ENCODE measurements around the gene ABCB6.

ABCB6 gene

DNA sequence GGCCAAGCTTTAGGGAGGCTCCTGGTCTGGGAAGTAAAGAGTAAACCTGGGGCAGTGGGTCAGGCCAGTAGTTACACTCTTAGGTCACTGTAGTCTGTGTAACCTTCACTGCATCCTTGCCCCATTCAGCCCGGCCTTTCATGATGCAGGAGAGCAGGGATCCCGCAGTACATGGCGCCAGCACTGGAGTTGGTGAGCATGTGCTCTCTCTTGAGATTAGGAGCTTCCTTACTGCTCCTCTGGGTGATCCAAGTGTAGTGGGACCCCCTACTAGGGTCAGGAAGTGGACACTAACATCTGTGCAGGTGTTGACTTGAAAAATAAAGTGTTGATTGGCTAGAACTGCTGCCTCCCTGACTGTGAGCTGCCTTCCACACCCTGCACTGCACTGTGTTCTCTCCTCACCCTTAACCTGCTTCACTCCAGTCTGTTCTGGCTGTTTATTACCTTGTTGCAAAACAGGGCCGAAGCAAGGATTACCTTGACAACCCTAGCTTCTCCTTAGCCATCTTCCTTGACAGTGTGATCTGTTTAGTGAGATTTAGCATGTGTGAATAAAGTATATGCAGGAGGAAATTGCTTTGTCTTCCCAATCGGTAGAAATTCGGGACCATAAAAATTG, 35.5 kb downstream of the ABCB6 start:
- no peak for TF ChIP-seq ZNF664 (tag by site-specific recombination; IDR thresholded peaks at IDR 0.05)
- no peak for TF ChIP-seq ZNF324 (tag by site-specific recombination; IDR thresholded peaks at IDR 0.05)
- TF ChIP-seq SP7 (tag by site-specific recombination; IDR thresholded peaks at IDR 0.05) = no peak
- TF ChIP-seq MZF1 (tag by site-specific recombination; IDR thresholded peaks at IDR 0.05; ENCODE audit: borderline replicate concordance) = no peak
- no peak for TF ChIP-seq ZNF76 (tag by site-specific recombination; IDR thresholded peaks at IDR 0.05; ENCODE audit: borderline replicate concordance, low read depth)
- no peak for TF ChIP-seq PRDM1 (tag by site-specific recombination; IDR thresholded peaks at IDR 0.05)
- TF ChIP-seq ZNF843 (tag by site-specific recombination; IDR thresholded peaks at IDR 0.05) = no peak
- TF ChIP-seq, protein P1, sequence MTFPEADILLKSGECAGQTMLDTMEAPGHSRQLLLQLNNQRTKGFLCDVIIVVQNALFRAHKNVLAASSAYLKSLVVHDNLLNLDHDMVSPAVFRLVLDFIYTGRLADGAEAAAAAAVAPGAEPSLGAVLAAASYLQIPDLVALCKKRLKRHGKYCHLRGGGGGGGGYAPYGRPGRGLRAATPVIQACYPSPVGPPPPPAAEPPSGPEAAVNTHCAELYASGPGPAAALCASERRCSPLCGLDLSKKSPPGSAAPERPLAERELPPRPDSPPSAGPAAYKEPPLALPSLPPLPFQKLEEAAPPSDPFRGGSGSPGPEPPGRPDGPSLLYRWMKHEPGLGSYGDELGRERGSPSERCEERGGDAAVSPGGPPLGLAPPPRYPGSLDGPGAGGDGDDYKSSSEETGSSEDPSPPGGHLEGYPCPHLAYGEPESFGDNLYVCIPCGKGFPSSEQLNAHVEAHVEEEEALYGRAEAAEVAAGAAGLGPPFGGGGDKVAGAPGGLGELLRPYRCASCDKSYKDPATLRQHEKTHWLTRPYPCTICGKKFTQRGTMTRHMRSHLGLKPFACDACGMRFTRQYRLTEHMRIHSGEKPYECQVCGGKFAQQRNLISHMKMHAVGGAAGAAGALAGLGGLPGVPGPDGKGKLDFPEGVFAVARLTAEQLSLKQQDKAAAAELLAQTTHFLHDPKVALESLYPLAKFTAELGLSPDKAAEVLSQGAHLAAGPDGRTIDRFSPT (tag by site-specific recombination; IDR thresholded peaks at IDR 0.05) = no peak
- no peak for TF ChIP-seq ZFP3 (tag by site-specific recombination; IDR thresholded peaks at IDR 0.05; ENCODE audit: low read depth)
- TF ChIP-seq ZNF138 (tag by site-specific recombination; IDR thresholded peaks at IDR 0.05; ENCODE audit: borderline replicate concordance) = no peak
- TF ChIP-seq ZEB2 (tag by site-specific recombination; IDR thresholded peaks at IDR 0.05) = no peak
- no peak for TF ChIP-seq ZNF335 (tag by site-specific recombination; conservative IDR thresholded peaks at IDR 0.05)
- TF ChIP-seq ZNF558 (tag by site-specific recombination; IDR thresholded peaks at IDR 0.05) = no peak
- no peak for TF ChIP-seq WT1 (tag by site-specific recombination; IDR thresholded peaks at IDR 0.05)
- TF ChIP-seq, protein P2, sequence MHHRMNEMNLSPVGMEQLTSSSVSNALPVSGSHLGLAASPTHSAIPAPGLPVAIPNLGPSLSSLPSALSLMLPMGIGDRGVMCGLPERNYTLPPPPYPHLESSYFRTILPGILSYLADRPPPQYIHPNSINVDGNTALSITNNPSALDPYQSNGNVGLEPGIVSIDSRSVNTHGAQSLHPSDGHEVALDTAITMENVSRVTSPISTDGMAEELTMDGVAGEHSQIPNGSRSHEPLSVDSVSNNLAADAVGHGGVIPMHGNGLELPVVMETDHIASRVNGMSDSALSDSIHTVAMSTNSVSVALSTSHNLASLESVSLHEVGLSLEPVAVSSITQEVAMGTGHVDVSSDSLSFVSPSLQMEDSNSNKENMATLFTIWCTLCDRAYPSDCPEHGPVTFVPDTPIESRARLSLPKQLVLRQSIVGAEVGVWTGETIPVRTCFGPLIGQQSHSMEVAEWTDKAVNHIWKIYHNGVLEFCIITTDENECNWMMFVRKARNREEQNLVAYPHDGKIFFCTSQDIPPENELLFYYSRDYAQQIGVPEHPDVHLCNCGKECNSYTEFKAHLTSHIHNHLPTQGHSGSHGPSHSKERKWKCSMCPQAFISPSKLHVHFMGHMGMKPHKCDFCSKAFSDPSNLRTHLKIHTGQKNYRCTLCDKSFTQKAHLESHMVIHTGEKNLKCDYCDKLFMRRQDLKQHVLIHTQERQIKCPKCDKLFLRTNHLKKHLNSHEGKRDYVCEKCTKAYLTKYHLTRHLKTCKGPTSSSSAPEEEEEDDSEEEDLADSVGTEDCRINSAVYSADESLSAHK (tag by site-specific recombination; IDR thresholded peaks at IDR 0.05) = no peak
- TF ChIP-seq, protein P3, sequence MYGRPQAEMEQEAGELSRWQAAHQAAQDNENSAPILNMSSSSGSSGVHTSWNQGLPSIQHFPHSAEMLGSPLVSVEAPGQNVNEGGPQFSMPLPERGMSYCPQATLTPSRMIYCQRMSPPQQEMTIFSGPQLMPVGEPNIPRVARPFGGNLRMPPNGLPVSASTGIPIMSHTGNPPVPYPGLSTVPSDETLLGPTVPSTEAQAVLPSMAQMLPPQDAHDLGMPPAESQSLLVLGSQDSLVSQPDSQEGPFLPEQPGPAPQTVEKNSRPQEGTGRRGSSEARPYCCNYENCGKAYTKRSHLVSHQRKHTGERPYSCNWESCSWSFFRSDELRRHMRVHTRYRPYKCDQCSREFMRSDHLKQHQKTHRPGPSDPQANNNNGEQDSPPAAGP (tag by site-specific recombination; IDR thresholded peaks at IDR 0.05) = no peak
- no peak for TF ChIP-seq ZNF514 (tag by site-specific recombination; IDR thresholded peaks at IDR 0.05)
- no peak for TF ChIP-seq ZNF768 (tag by site-specific recombination; IDR thresholded peaks at IDR 0.05)
- no peak for TF ChIP-seq ZNF701 (tag by site-specific recombination; IDR thresholded peaks at IDR 0.05)
- TF ChIP-seq ZNF530 (tag by site-specific recombination; IDR thresholded peaks at IDR 0.05; ENCODE audit: low read depth) = no peak
- no peak overlapping the region for H3K27ac ChIP-seq (ENCODE audit: extremely low read depth, low read depth, low read length)
- peaks cover 2% of the 10 kb centered on the region; the same call in 1 of the 2 replicates for H3K4me1 ChIP-seq (ENCODE audit: control insufficient read depth, insufficient read depth, low read length)
- no peaks in the 10 kb centered on the region for H3K9me3 ChIP-seq (ENCODE audit: control insufficient read depth, insufficient read depth, low read depth, low read length)
- ChIA-PET CTCF (interaction anchor here (0.7 to 1.7 kb wide), 4 partner anchors 10 to 377 kb away, joined by 3 to 6 read pairs (median 3); no protein-coding TSS in a partner anchor), POLR2A (interaction anchor here (4.6 kb wide), 1 partner anchor 23 kb away, joined by 14 read pairs; the partner anchor contains the start of gene ZFAND2B)
- no peak overlapping the region for H3K4me3 ChIP-seq (ENCODE audit: low read depth, low read length)
- H3K36me3 ChIP-seq (ENCODE audit: control insufficient read depth in 2 of 2, insufficient read depth in 1 of 2, low read length in 2 of 2) = peaks cover 0 to 60% of the 10 kb centered on the region in 2 experiments; a peak in 2 of 3 replicates
